Measurements from ENCODE around the gene LY6G6C.

Gene LY6G6C

GRCh38 chr6:31693535-31693934, 28.0 kb downstream of the LY6G6C start:
- no peak for TF ChIP-seq CTCF (IDR thresholded peaks at IDR 0.05; ENCODE audit: control insufficient read depth, extremely low read depth, insufficient read depth)
- no peak for DNase-seq (ENCODE audit: low read depth)
- no peak overlapping the region for H3K4me3 ChIP-seq (ENCODE audit: low read depth, low read length)

DNA sequence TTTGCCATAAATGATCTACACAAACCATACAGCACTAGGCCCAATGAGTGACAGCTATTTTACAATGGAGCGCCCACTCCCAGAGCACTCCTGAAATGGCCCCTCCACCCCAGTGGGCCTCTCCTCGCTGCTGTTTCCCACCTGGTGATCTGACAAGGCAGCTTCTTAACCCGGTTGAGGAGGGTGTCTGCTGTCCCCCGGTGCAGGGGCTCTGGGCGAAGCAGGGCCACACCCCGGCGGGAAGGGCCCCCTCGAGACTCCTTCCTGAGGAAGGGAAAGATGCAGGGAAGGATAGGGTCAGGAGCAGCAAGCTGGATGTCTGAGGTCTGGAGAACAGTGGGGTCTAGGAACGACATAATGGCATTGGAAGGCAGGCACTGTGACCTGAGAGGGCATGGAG, 28.7 kb downstream of the LY6G6C start:
- H3K4me3 ChIP-seq (ENCODE audit: low read depth, low read length), result no peak overlapping the region
- DNase-seq (ENCODE audit: low read depth), result no peak
- TF ChIP-seq CTCF (IDR thresholded peaks at IDR 0.05; ENCODE audit: control insufficient read depth, extremely low read depth, insufficient read depth), result no peak

GRCh38 chr6:31692353-31692752, 29.2 kb downstream of the LY6G6C start:
- no peak for TF ChIP-seq CTCF (IDR thresholded peaks at IDR 0.05; ENCODE audit: control insufficient read depth, extremely low read depth, insufficient read depth)
- no peak overlapping the region for H3K4me3 ChIP-seq (ENCODE audit: low read depth, low read length)
- DNase-seq (ENCODE audit: low read depth), result no peak

DNA sequence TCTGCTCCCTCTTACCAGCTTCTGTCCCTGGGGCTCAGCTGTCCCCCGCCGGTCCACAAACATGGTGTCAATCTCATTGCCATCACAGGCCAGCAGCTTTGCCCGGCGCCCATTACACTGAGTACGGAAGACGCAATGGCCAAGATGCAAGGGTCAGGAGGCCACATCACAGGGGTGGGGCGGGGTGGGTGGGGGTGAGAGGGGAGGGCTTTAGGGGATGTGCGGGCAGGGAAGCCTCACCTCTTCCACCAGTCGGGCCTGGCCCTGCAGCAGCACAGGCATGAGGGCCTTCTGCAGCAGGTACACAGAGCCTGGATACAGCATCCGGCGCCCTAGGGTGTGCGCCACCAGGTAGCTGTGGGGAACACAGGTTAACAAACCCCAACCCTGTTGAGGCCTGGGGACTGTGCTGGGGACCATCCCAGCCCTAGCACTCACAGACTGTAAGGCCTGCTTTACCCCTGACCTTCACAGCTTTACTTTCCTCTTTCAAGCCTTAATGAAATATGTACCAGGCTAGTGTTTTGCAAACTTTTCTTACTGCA, 29.9 kb downstream of the LY6G6C start:
- no peak for TF ChIP-seq CTCF (IDR thresholded peaks at IDR 0.05; ENCODE audit: control insufficient read depth, extremely low read depth, insufficient read depth)
- H3K4me3 ChIP-seq (ENCODE audit: low read depth, low read length), result no peak overlapping the region
- no peak for DNase-seq (ENCODE audit: low read depth)

DNA sequence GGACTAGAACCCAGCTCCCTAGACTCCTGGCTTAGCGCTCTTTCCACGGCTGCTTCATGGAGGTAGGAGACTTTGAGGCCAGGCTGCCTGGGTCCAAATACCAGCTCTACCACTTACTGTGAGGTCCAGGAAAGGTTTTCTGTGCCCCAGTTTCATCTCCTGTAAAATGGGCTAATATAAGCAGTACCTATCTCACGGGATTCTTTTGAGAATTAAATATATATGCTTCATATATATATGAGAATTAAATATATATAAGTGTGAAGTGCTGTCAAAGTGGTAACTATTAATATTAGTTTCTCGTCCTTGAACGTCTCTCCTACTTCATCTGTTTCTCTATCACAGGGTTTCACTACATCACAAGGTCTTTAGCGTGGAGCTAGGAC, 30.5 kb downstream of the LY6G6C start:
- no peak for DNase-seq (ENCODE audit: low read depth)
- no peak overlapping the region for H3K4me3 ChIP-seq (ENCODE audit: low read depth, low read length)
- TF ChIP-seq CTCF (IDR thresholded peaks at IDR 0.05; ENCODE audit: control insufficient read depth, extremely low read depth, insufficient read depth), result no peak

DNA sequence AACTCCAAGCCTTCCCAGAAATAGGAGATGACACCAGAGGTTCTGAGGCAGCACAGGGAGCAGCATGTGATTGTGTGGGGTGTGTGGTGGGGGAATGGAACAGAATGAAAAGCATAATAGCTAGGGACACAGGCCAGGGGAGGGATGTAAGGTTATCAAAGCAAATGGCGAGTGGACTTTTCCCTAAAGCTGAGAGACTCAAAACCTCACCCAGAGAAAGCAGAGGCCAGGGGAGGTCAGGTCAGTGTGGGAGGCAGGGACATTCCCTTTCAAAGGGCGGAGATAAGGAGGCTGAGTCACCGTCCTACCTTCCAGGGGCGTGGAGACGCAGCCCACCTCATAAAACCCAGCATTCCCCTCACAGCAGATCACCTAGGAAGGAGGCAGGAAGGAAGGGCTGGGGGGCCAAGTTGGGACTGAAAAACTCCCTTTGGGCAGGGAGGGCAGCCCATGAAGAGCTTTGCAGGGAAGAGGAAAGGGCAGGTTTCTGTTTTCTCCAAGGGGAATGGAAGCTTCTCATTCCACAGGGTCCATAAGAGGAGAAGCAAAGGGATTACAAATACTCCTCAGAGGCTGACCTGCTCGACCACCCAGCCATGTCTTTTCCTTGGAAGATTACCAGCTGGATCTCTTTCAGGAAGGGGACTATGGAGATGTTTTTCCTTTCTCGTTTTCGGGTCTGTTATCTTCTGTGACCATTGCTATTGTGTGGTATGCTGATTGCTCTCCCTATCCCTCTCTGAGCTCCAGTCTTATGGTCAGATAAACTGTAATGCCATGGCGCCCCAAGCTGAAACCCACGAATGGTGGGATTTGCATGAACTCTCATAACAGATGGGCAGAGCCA, 31.1 kb downstream of the LY6G6C start:
- TF ChIP-seq CTCF (IDR thresholded peaks at IDR 0.05; ENCODE audit: control insufficient read depth, extremely low read depth, insufficient read depth), result no peak
- no peak for DNase-seq (ENCODE audit: low read depth)
- H3K4me3 ChIP-seq (ENCODE audit: low read depth, low read length), result no peak overlapping the region

Measured in LNCaP clone FGC (cell line).